SIG-M5 treated with dmso at 0.1 percent for 504 hours (cell line): ENCODE measurements around the gene LMTK2.
A peak's percentile ranks its signal among the peaks of the same experiment; 100 is the strongest.

Source experiments
- DNase-seq: peaks from one replicate; lab custom pipeline; 2025; ENCODE audit not compliant: unreplicated experiment; lab: John Stamatoyannopoulos, UW

Gene LMTK2

GRCh38 chr7:98200364-98200763 lies 93.7 kb downstream of the LMTK2 start:
- DNase-seq: no peak

DNA sequence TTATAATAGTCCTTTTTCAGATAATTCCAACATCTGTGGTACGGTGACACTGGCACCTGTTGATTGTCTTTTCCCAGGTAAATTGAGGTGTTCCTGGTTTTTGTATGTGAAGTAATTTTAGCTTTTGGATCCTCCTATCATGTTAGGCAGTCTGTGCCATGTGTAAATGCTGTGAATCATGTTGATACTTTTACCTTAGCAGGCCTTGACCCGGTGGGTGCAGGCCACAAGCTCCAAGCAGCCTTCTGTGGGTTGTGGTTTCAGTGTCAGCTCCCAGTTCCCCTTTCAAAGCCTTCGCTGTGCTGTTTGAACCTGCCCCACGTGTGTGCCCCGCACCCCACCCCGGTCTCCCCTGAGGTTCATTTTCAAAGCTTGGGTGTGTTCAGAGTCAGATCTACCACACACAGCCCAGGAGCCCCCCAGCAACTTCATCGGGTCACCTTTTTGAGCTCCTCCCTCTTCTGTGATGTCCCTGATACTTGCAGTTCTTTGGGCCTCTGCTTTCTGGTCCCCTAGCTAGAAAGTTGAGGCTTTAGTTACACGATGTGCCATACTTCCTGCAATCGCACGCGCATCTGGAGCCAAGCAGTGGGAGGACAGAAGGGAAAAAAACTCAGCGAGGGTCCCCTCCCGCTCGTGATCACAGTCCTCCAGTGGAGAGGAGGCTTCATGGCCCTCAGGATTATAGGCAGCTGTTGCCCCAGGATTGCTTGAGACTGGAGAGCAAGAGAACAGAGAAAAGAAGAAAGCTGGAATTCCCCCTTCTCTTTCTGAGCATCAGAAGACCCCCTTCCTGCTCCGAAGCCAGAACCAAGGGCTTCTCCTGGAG lies 95.9 kb downstream of the LMTK2 start:
- DNase-seq: peak; percentile 69

DNA sequence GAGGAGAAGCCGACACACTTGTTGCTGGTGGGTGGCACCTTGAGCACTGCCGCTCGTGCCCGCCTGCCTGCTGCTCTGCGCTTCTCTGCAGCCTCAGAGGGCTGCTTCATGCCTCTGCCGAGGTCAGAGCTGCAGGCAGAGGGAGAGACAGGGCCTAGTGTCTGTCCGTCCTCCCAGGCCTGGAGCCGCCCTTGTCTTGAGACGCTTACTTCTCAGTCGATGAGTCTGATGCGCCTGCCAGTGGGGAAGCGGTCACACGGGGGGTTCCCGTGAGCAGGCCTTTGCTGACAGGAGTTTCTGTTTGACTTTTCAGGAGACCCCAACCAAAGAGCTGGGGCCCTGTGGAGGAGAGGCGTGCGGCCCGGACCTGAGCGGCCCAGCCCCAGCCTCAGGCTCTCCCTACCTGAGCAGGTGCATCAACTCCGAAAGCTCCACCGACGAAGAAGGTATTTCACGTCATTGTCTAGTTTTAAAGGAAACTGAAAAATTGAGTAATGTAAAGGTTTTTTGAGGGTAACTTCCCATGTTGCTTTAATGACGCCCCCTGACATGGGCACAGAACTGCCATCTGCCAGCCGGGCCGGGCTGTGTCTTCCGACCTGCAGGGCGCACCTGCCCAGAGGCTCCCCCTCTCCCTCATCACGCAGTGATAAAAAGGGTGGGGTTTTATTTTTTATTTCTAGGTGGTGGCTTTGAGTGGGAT lies 96.8 kb downstream of the LMTK2 start:
- DNase-seq: no peak

DNA sequence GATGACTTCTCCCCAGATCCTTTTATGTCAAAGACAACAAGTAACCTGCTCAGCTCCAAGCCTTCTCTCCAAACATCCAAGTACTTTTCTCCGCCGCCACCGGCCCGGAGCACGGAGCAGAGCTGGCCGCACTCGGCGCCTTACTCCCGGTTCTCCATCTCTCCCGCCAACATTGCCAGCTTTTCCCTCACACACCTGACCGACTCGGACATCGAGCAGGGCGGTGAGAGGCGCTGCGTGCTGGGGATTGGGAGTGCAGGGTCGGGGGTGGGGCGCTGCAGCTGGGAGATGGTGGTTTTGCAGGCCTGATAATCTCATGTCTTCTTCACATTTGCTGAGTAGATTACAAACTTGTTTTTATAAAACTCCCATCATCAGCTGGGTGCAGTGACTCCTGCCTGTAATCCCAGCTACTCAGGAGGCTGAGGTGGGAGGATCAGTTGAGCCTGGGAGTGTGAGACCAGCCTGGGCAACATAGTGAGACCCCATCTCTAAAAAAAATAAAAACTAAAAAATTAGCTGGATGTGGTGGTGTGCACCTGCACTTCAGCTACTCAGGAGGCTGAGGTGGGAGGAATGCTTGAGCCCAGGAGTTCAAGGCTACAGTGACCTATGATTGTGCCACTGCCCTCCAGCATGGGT lies 97.4 kb downstream of the LMTK2 start:
- DNase-seq: no peak

DNA sequence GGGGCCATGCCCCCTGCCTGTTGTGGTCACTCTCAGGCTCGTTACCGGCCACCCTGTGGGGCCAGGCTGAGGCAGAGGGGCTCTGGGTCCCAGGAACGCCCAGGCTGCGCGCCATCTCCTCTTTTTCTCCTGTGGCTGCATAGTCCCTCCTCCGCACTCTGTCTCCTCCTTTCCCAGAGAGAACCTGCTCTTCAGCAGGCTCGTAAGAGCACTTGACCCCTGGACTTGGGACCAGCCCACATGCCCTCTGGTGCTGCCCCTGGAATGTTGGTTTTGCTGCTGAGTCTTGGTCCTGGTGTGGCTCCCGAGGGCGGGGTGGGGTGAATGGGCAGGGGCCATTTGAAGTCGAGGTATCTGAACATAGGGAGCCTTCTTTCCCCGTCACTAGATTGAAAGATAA lies 98.0 kb downstream of the LMTK2 start:
- no peak for DNase-seq

GRCh38 chr7:98205162-98205845 lies 98.6 kb downstream of the LMTK2 start:
- no peak for DNase-seq

- DNase-seq: no peak
Measured at GRCh38 chr7:98206451-98207330, 100.0 kb downstream of the LMTK2 start.

GRCh38 chr7:98209166-98209920 lies 102.7 kb downstream of the LMTK2 start:
- no peak for DNase-seq

- no peak for DNase-seq
Measured at GRCh38 chr7:98210513-98211220, 104.0 kb downstream of the LMTK2 start.

- no peak for DNase-seq
Measured at GRCh38 chr7:98211221-98211675, 104.6 kb downstream of the LMTK2 start, which contains the start of gene BHLHA15. BHLHA15 (plus strand) TSS chr7:98211439; CDS start chr7:98212310, 871 bp downstream.

GRCh38 chr7:98211676-98212531 lies 105.2 kb downstream of the LMTK2 start:
- no peak for DNase-seq

- no peak for DNase-seq
Measured at GRCh38 chr7:98212532-98213041, 105.9 kb downstream of the LMTK2 start.

DNA sequence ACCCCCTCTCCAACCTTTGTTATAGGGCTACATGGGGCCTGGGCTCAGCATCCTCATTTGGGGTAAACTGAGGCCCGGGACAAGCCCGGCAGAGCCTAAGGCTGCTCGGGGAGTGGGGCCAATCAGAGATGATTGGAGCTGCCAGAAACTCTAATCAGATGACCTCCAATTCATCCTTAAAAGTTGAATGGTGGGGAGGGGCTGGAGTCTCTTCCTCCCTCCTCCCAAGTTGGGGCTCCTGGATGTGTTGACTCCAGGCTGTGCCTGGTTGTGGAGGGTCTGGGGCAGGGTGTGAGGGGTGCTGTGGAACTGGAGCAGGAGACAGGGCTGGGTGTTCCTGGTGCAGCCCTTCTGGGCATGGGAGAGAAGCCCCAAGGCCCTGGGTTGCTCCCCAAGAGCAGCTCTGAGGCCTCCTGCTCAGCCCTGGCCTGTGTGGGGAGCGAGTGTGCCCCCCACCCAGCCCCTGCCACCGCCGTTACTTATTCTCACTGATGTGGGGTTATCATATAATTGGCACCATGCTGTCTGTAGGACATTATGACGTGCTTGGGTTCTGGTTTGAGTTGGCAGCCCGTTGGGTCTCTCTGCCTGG lies 106.7 kb downstream of the LMTK2 start:
- DNase-seq: no peak

GRCh38 chr7:98213888-98214810 lies 107.5 kb downstream of the LMTK2 start:
- DNase-seq: no peak

DNA sequence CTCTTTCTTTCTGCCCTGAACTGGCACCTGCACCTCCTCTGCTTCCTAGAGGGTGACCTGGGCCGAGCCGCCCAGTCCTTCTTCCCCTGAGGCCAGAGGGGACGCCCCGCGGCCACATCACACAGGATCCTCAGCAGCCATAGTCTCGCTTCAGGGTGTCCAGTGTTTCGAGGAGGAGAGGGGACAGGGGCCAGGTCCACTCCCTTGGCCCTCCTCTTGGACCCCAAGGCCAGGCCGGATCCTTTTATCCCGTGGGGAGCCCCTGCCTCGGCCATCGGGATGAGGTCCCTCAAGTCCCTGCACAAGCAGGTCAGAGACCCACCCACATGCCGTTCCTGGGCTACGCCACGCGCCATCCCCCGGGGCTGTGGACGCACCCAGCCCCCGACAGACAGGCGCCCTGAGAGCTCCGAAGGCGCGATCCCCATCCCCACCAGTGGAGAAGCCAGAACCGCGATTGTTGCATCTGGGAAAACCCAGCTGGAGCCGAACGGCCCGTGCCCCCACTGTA lies 108.2 kb downstream of the LMTK2 start:
- no peak for DNase-seq
